ENCODE data around the gene C16orf92.
"Not testable (repeated sequence)": the region's sequence is repeated elsewhere in the genome, so short reads cannot be mapped to it uniquely, and the experiment has no call there.

The C16orf92 gene

DNA sequence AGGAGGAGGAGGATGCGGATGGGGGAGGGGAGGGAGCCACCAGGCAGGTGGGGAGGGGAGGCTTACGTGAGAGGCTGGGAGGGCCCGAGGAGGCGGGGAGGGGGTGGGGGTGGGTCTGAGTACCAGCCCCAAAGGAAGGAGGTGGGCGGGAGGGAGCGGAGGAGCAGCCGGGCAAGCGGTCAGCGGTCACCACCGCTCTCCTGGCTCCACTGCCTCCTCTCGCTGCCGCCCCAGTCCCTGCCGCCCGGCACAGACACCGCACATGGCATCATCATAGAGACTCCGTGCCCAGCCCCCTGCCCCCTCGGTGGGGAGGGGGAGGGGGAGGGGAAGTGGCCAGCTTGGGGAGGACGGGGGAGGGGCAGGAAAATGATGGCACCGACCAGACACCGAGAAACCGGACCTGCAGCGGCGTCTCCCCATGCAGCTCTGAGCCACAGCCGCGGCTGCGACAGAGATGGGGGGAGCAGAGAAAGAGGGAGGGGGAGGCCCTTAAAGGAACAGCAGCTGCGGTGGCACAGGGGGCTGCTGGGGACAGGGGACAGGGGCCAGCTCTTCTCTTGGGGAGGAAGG, 7.9 kb downstream of the C16orf92 start, which contains the start of gene TLCD3B:
TLCD3B (minus strand) TSS at position 431 of the 573 bp plus-strand sequence. CDS start 744 bp downstream, outside the sequence.
- TF ChIP-seq ZNF274 (IDR thresholded peaks at IDR 0.05; ENCODE audit: low read depth, low read length) (no peak), SUZ12 (IDR thresholded peaks at IDR 0.05; ENCODE audit: extremely low read depth, insufficient read depth, insufficient read length) (no peak), YY1 (IDR thresholded peaks at IDR 0.05; ENCODE audit: insufficient read depth, insufficient read length) (no peak)
- Histone ChIP-seq H3K4me3 (ENCODE audit: insufficient read length, low read depth) (peak within 1 kb of the TSS; percentile 39), H3K9me3 (ENCODE audit: insufficient read depth, low read length) (no peaks in the 10 kb centered on the region), H3K9ac (ENCODE audit: insufficient read length, low read depth) (peak within 1 kb of the TSS; percentile 66), H3K36me3 (ENCODE audit: insufficient read depth, insufficient read length, low read length) (no peaks in the 10 kb centered on the region), H3K4me1 (ENCODE audit: insufficient read depth, insufficient read length) (peaks cover 14% of the 10 kb centered on the region), H3K27me3 (ENCODE audit: insufficient read depth, insufficient read length) (peaks cover 18% of the 10 kb centered on the region)
- no peak for DNase-seq (ENCODE audit: low read depth, low spot score)

DNA sequence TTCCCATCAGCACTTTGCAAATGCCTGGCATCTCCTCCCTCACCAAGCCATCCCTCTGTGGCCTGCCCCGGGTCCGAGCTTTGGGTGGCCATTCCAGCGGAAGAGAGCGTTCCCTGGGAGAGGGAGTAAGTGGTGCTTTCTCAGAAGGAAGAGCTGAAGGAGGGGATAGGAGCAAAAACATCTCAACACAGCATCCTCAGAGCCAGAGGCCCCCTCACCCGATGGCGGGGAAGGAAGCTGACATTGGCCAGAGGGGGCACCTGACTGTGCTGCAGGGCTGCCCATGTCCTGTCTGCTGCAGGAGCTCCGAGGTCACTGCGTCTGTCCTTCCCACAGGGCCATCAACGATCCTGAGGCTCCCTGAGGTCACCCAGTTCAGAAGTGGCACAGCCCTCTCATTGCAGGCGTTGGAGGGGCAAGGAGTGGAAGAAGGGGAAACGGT, 8.5 kb downstream of the C16orf92 start:
- Histone ChIP-seq H3K9me3 (ENCODE audit: insufficient read depth, low read length) (no peaks in the 10 kb centered on the region), H3K9ac (ENCODE audit: insufficient read length, low read depth) (peak overlapping the region; percentile 66), H3K27me3 (ENCODE audit: insufficient read depth, insufficient read length) (peaks cover 18% of the 10 kb centered on the region), H3K4me3 (ENCODE audit: insufficient read length, low read depth) (peak overlapping the region; percentile 39), H3K36me3 (ENCODE audit: insufficient read depth, insufficient read length, low read length) (no peaks in the 10 kb centered on the region), H3K4me1 (ENCODE audit: insufficient read depth, insufficient read length) (peaks cover 14% of the 10 kb centered on the region)
- no peak for TF ChIP-seq YY1 (IDR thresholded peaks at IDR 0.05; ENCODE audit: insufficient read depth, insufficient read length)
- no peak for DNase-seq (ENCODE audit: low read depth, low spot score)

DNA sequence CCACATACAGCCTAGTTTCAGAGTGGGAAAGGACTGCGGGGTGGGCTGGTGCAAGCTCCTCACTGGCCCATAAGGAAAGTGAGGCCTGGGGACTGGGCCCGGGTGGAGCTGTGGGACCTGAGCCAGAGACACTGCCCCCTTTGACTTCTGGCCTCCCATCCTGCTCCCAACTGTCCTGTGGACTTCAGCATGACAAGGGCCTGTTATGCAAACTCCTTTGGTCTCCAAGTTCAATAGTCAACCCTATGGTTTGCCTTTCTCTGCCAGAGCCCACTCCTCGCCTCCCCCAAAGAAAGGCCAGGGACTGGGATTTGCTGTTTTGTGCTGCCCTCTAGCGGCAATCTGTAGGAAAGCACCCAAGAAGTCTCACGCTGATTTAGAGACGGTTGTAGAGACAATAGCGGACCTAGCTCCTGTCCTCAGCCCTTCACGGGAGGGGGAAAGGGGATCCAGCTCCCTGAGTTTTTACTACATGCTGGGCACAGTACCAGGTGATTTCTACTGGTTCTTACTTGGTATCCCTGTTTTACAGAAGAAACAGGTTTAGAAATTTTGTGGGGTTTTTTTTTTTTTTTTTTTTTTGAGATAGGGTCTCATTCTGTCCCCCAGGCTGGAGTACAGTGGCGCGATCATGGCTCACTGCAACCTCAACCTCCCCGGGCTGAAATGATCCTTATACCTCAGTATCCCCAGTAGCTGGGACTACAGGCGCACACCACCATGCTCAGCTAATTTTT, 9.3 kb downstream of the C16orf92 start:
- H3K4me3 ChIP-seq (ENCODE audit: insufficient read length, low read depth) = no peak overlapping the region
- peak overlapping the region; percentile 17 for H3K9ac ChIP-seq (ENCODE audit: insufficient read length, low read depth)
- H3K27me3 ChIP-seq (ENCODE audit: insufficient read depth, insufficient read length) = peaks cover 18% of the 10 kb centered on the region
- no peak for TF ChIP-seq ZNF274 (IDR thresholded peaks at IDR 0.05; ENCODE audit: low read depth, low read length)
- no peak for TF ChIP-seq YY1 (IDR thresholded peaks at IDR 0.05; ENCODE audit: insufficient read depth, insufficient read length)
- no peak for TF ChIP-seq SUZ12 (IDR thresholded peaks at IDR 0.05; ENCODE audit: extremely low read depth, insufficient read depth, insufficient read length)
- DNase-seq (ENCODE audit: low read depth, low spot score) = peak; percentile 88
- H3K9me3 ChIP-seq (ENCODE audit: insufficient read depth, low read length) = no peaks in the 10 kb centered on the region
- peaks cover 14% of the 10 kb centered on the region for H3K4me1 ChIP-seq (ENCODE audit: insufficient read depth, insufficient read length)
- no peaks in the 10 kb centered on the region for H3K36me3 ChIP-seq (ENCODE audit: insufficient read depth, insufficient read length, low read length)

DNA sequence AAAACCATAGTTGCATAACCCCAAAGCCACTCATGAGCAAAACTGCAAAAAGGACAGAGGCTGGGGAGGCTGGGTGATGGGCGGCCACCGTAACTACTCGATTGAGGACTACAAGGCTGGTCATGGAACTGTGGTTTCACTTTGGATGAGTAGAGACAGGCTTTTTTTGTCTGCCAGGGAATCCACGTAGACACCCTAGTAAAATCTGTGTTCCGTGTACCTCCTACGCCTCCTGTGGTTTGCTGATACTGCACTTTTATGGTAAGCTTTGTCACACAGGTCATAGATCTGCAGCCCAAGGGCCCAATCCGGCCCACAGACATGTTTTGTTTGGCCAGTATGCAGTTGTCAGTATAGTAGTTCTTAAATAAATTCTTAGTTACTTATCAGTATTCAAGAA, 10.3 kb downstream of the C16orf92 start:
- no peak overlapping the region for H3K4me3 ChIP-seq (ENCODE audit: insufficient read length, low read depth)
- H3K36me3 ChIP-seq (ENCODE audit: insufficient read depth, insufficient read length, low read length) = no peaks in the 10 kb centered on the region

DNA sequence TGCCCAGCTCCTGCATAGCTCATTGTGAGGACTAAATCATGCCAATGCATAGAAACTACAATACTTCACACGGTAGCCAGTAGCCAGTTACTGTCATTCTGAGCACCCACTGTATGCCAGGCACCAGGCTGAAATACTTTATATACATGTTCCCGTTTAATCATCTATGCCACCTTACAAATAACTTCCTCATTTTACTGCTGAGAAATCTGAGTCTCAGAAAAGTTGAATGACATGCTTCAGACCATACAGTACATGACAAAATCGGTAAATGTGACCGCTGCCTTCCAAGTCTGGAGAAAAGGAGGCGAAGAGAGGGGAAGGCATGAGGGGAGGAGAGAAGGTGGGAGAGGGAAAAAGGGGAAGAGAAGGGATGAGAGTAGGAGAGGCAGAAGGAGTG, 17.2 kb downstream of the C16orf92 start:
- Histone ChIP-seq H3K4me1 (ENCODE audit: insufficient read depth, insufficient read length) (no peaks in the 10 kb centered on the region), H3K9ac (ENCODE audit: insufficient read length, low read depth) (no peak overlapping the region), H3K4me3 (ENCODE audit: insufficient read length, low read depth) (no peak overlapping the region), H3K9me3 (ENCODE audit: insufficient read depth, low read length) (no peaks in the 10 kb centered on the region), H3K27me3 (ENCODE audit: insufficient read depth, insufficient read length) (no peaks in the 10 kb centered on the region), H3K36me3 (ENCODE audit: insufficient read depth, insufficient read length, low read length) (no peaks in the 10 kb centered on the region)
- DNase-seq (ENCODE audit: low read depth, low spot score) = no peak
- TF ChIP-seq YY1 (IDR thresholded peaks at IDR 0.05; ENCODE audit: insufficient read depth, insufficient read length) = no peak
- TF ChIP-seq SUZ12 (IDR thresholded peaks at IDR 0.05; ENCODE audit: extremely low read depth, insufficient read depth, insufficient read length) = no peak
- TF ChIP-seq ZNF274 (IDR thresholded peaks at IDR 0.05; ENCODE audit: low read depth, low read length) = no peak

More for the DNA sequence above, 10.3 kb downstream of the C16orf92 start:
- no peak overlapping the region for H3K9ac ChIP-seq (ENCODE audit: insufficient read length, low read depth)
- DNase-seq (ENCODE audit: low read depth, low spot score) = no peak
- H3K4me1 ChIP-seq (ENCODE audit: insufficient read depth, insufficient read length) = peaks cover 9% of the 10 kb centered on the region
- no peaks in the 10 kb centered on the region for H3K9me3 ChIP-seq (ENCODE audit: insufficient read depth, low read length)
- H3K27me3 ChIP-seq (ENCODE audit: insufficient read depth, insufficient read length) = peaks cover 18% of the 10 kb centered on the region
- no peak for TF ChIP-seq SUZ12 (IDR thresholded peaks at IDR 0.05; ENCODE audit: extremely low read depth, insufficient read depth, insufficient read length)

DNA sequence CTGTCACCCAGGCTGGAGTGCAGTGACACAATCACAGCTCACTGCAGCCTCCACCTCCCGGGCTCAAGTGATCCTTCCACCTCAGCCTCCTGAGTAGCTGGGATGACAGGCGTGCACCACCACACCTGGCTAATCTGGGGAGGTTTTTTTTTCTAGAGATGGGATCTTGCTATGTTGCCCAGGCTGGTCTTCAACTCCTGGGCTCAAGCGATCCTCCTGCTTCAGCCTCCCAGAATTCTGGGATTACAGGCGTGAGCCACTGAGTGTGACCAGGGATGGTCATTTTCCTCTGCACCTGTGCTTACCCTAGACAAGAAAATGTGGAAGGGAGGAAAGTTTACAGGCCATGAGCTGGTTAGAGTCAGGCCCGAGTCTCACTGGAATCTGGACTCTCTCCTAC, 17.7 kb downstream of the C16orf92 start:
- DNase-seq (ENCODE audit: low read depth, low spot score); H3K4me1 ChIP-seq (ENCODE audit: insufficient read depth, insufficient read length); H3K9me3 ChIP-seq (ENCODE audit: insufficient read depth, low read length); H3K9ac ChIP-seq (ENCODE audit: insufficient read length, low read depth); H3K4me3 ChIP-seq (ENCODE audit: insufficient read length, low read depth); H3K36me3 ChIP-seq (ENCODE audit: insufficient read depth, insufficient read length, low read length); H3K27me3 ChIP-seq (ENCODE audit: insufficient read depth, insufficient read length): not testable (repeated sequence)

DNA sequence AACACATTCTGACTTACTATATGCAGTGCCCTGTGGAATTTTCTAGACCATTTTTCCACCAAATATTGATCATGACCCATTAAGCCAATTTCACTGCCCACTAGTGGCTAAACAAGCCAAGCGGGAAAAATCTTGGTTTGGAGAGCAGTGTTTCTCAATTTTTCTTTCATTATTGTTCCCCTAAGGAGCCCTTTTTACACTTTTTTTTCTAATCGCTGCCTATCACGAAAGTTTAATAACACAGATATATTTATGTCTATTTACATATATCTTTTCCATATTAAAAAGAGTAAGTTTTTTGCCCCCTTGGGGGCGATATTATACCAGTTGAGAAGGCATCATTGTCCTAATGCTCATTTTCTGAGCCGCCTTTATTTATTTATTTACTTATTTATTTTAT, 18.8 kb downstream of the C16orf92 start:
- Histone ChIP-seq H3K27me3 (ENCODE audit: insufficient read depth, insufficient read length) (no peaks in the 10 kb centered on the region), H3K9me3 (ENCODE audit: insufficient read depth, low read length) (no peaks in the 10 kb centered on the region), H3K36me3 (ENCODE audit: insufficient read depth, insufficient read length, low read length) (no peaks in the 10 kb centered on the region), H3K4me3 (ENCODE audit: insufficient read length, low read depth) (no peak overlapping the region), H3K9ac (ENCODE audit: insufficient read length, low read depth) (no peak overlapping the region), H3K4me1 (ENCODE audit: insufficient read depth, insufficient read length) (no peaks in the 10 kb centered on the region)
- TF ChIP-seq ZNF274 (IDR thresholded peaks at IDR 0.05; ENCODE audit: low read depth, low read length) (no peak), YY1 (IDR thresholded peaks at IDR 0.05; ENCODE audit: insufficient read depth, insufficient read length) (no peak), SUZ12 (IDR thresholded peaks at IDR 0.05; ENCODE audit: extremely low read depth, insufficient read depth, insufficient read length) (no peak)
- no peak for DNase-seq (ENCODE audit: low read depth, low spot score)
